ENCODE results near the gene INSR.

The INSR gene

DNA sequence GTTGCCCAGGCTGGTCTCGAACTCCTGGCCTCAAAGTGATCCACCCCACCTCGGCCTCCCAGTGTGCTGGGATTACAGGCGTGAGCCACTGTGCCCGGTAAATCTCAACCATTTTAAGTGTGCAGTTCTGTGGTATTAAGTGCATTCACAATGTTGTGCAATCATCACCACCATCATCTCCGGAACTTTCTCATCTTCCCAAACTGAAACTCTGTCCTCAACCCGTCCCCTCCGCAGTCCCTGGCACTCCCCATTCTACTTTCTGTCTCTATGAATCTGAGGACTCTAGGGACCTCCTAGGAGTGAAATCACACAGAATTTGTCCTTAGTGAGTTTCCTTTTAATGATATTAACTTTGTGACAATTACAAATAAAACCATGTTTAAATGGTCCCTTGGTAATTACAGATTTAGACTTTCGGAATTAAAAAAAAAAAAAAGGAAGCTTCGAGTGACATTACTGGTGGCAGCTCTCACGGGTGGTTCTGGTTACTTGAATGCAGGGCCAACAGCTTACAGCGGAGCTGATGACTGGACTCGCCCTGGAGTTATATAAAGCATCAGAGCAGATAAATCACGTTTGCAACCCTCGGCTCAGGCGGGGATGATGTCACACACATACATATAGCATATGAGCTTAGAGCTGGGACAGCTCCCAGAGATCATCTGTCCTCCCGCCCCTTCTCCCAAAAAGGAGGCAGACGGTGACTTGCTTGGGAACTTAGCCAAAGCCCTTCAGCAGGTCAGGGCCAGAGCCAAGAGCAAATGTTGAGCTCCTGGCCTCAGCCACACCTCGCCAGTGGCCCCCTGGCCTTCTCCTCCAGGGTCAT lies 134.9 kb downstream of the INSR start:
- Histone ChIP-seq H3K36me3 (ENCODE audit: control insufficient read depth in 1 of 2, insufficient read depth in 2 of 2, low read length in 2 of 2) (peaks cover 7% of the 10 kb centered on the region in 2 experiments), H3K27ac (ENCODE audit: low read depth, low read length) (no peak overlapping the region), H2AK5ac (ENCODE audit: low read length) (no peak overlapping the region), H3K4me2 (ENCODE audit: low read length) (no peak overlapping the region), H3K9me3 (ENCODE audit: insufficient read depth, low read depth, low read length) (no peaks in the 10 kb centered on the region), H2BK120ac (ENCODE audit: insufficient read depth, low read length, poor library complexity) (no peak overlapping the region), H2AFZ (ENCODE audit: insufficient read depth, low read length, poor library complexity) (no peak overlapping the region), H3K79me2 (ENCODE audit: control insufficient read depth, insufficient read depth, low read length, poor library complexity) (no peaks in the 10 kb centered on the region), H3K18ac (ENCODE audit: low read length) (no peak overlapping the region), H3K4me1 (ENCODE audit: control insufficient read depth in 1 of 2, insufficient read depth in 2 of 2, low read length in 2 of 2) (no peaks in the 10 kb centered on the region), H4K12ac (ENCODE audit: low read depth, low read length) (no peak overlapping the region), H4K91ac (ENCODE audit: low read depth, low read length) (no peak overlapping the region), H4K8ac (ENCODE audit: low read depth, low read length) (no peak overlapping the region), H2BK5ac (ENCODE audit: low read depth, low read length, poor library complexity) (no peak overlapping the region), H3K14ac (ENCODE audit: low read length) (no peak overlapping the region), H3K27me3 (ENCODE audit: insufficient read depth, low read length) (no peaks in the 10 kb centered on the region), H2BK12ac (ENCODE audit: low read length) (no peak overlapping the region), H3K9ac (ENCODE audit: low read length) (no peak overlapping the region), H3K4ac (ENCODE audit: low read depth, low read length) (no peak overlapping the region), H3K79me1 (ENCODE audit: low read length) (no peaks in the 10 kb centered on the region), H3K4me3 (ENCODE audit: low read depth, low read length) (no peak overlapping the region), H3K23ac (ENCODE audit: low read length) (no peak overlapping the region)
- no CpG with 5 or more reads among the region's 18 CpGs for WGBS (ENCODE audit: extremely low coverage, insufficient coverage, insufficient read length)
- DNase-seq = peak; percentile 33 to 37

DNA sequence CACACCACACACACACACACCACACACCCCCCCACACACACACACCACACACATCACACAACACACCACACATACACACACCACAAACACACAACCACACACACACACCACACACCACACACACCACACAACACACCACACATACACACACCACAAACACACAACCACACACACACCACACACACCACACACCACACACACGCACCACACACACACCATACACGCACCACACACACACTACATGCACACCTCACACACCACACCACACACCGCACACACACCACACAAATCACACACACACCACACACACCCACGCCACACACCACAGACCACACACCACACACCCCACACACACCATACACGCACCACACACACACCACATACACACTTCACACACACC lies 141.2 kb downstream of the INSR start:
- Histone ChIP-seq H2BK12ac (ENCODE audit: low read length) (no peak overlapping the region), H3K9ac (ENCODE audit: low read length) (no peak overlapping the region), H3K27ac (ENCODE audit: low read depth, low read length) (no peak overlapping the region), H4K12ac (ENCODE audit: low read depth, low read length) (no peak overlapping the region), H3K9me3 (ENCODE audit: insufficient read depth, low read depth, low read length) (peaks cover 4% of the 10 kb centered on the region), H2BK5ac (ENCODE audit: low read depth, low read length, poor library complexity) (no peak overlapping the region), H3K4me3 (ENCODE audit: low read depth, low read length) (peak overlapping the region; percentile 56), H2AFZ (ENCODE audit: insufficient read depth, low read length, poor library complexity) (no peak overlapping the region), H2AK5ac (ENCODE audit: low read length) (no peak overlapping the region), H3K4ac (ENCODE audit: low read depth, low read length) (no peak overlapping the region), H2BK120ac (ENCODE audit: insufficient read depth, low read length, poor library complexity) (no peak overlapping the region), H3K79me1 (ENCODE audit: low read length) (no peaks in the 10 kb centered on the region), H4K8ac (ENCODE audit: low read depth, low read length) (no peak overlapping the region), H3K36me3 (ENCODE audit: control insufficient read depth in 1 of 2, insufficient read depth in 2 of 2, low read length in 2 of 2) (peaks cover 0 to 3% of the 10 kb centered on the region in 2 experiments), H3K18ac (ENCODE audit: low read length) (no peak overlapping the region), H3K23ac (ENCODE audit: low read length) (no peak overlapping the region), H3K4me2 (ENCODE audit: low read length) (no peak overlapping the region), H3K14ac (ENCODE audit: low read length) (no peak overlapping the region), H3K4me1 (ENCODE audit: control insufficient read depth in 1 of 2, insufficient read depth in 2 of 2, low read length in 2 of 2) (no peaks in the 10 kb centered on the region), H4K91ac (ENCODE audit: low read depth, low read length) (no peak overlapping the region), H3K79me2 (ENCODE audit: control insufficient read depth, insufficient read depth, low read length, poor library complexity) (no peaks in the 10 kb centered on the region), H3K27me3 (ENCODE audit: insufficient read depth, low read length) (no peaks in the 10 kb centered on the region)
- DNase-seq = no peak
- WGBS (ENCODE audit: extremely low coverage, insufficient coverage, insufficient read length) = 100% methylated on average over 2 of the region's 5 CpGs

DNA sequence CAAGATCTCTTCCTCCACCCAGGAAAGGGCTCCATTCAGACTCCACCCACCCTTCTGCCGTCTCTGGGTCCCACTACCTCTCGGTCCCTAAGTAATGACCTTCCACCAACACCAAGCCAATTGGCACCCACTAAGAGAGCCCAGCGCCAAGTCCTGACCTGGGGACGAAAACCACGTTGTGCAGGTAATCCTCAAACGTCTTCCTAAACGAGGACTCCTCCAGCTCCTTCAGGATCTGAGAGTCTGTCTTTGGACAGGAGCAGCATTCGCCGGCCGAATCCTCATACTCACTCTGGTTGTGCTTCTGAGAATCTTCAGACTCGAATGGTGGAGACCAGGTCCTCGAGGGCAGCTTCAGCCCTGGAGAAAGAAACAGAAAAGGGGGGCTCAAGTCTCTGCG lies 141.6 kb downstream of the INSR start:
- Histone ChIP-seq H3K27me3 (ENCODE audit: insufficient read depth, low read length) (no peaks in the 10 kb centered on the region), H3K18ac (ENCODE audit: low read length) (no peak overlapping the region), H3K9ac (ENCODE audit: low read length) (no peak overlapping the region), H2BK120ac (ENCODE audit: insufficient read depth, low read length, poor library complexity) (no peak overlapping the region), H4K12ac (ENCODE audit: low read depth, low read length) (no peak overlapping the region), H3K4me2 (ENCODE audit: low read length) (no peak overlapping the region), H3K4me3 (ENCODE audit: low read depth, low read length) (no peak overlapping the region), H3K79me2 (ENCODE audit: control insufficient read depth, insufficient read depth, low read length, poor library complexity) (no peaks in the 10 kb centered on the region), H3K23ac (ENCODE audit: low read length) (no peak overlapping the region), H2BK5ac (ENCODE audit: low read depth, low read length, poor library complexity) (no peak overlapping the region), H3K4me1 (ENCODE audit: control insufficient read depth in 1 of 2, insufficient read depth in 2 of 2, low read length in 2 of 2) (no peaks in the 10 kb centered on the region), H3K79me1 (ENCODE audit: low read length) (no peaks in the 10 kb centered on the region), H3K36me3 (ENCODE audit: control insufficient read depth in 1 of 2, insufficient read depth in 2 of 2, low read length in 2 of 2) (peaks cover 0 to 3% of the 10 kb centered on the region in 2 experiments), H4K8ac (ENCODE audit: low read depth, low read length) (no peak overlapping the region), H2BK12ac (ENCODE audit: low read length) (no peak overlapping the region), H4K91ac (ENCODE audit: low read depth, low read length) (no peak overlapping the region), H3K4ac (ENCODE audit: low read depth, low read length) (no peak overlapping the region), H2AFZ (ENCODE audit: insufficient read depth, low read length, poor library complexity) (no peak overlapping the region), H3K9me3 (ENCODE audit: insufficient read depth, low read depth, low read length) (peaks cover 4% of the 10 kb centered on the region), H3K27ac (ENCODE audit: low read depth, low read length) (no peak overlapping the region), H2AK5ac (ENCODE audit: low read length) (no peak overlapping the region), H3K14ac (ENCODE audit: low read length) (no peak overlapping the region)
- WGBS (ENCODE audit: extremely low coverage, insufficient coverage, insufficient read length) = no CpG with 5 or more reads among the region's 13 CpGs
- no peak for DNase-seq

DNA sequence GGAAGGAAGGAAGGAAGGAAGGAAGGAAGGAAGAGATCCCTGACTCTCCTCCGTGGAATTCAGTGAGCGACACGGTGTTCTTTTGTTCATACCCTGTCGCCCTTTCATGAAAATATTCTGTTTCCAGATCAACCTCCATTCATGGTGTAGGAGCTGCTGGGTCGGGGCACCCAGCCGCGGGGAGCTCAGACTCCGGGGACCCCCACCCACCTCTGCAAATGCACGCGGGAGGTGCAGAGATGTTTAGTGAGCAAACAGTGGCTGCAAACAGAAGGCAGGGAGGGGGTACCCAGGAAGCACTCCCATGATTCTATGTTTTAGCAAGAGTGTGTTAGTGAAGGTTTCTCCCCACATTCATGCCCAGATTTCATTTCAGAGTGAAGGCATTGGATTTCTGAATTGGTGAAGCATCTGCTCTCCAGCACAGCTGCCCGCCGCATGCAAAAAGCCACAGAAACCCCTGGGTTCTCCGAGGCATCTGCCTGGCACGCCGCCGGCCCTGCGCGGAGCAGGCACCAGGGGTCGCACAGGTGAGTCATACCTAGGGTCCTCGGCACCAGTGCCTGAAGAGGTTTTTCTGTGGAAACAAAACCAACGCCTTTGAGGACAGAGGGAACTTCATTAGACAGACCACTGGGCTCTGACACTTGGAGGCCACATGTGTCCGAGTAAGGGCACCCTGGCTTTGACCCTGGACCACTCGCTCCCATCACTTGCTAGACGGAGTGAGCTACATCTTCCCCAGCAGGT lies 144.1 kb downstream of the INSR start:
- H3K79me2 ChIP-seq (ENCODE audit: control insufficient read depth, insufficient read depth, low read length, poor library complexity) = no peaks in the 10 kb centered on the region
- H2AFZ ChIP-seq (ENCODE audit: insufficient read depth, low read length, poor library complexity) = no peak overlapping the region
- no peak overlapping the region for H4K8ac ChIP-seq (ENCODE audit: low read depth, low read length)
- no peak overlapping the region for H2BK5ac ChIP-seq (ENCODE audit: low read depth, low read length, poor library complexity)
- H2AK5ac ChIP-seq (ENCODE audit: low read length) = no peak overlapping the region
- no peak overlapping the region for H4K12ac ChIP-seq (ENCODE audit: low read depth, low read length)
- peaks cover 0 to 2% of the 10 kb centered on the region in 2 experiments for H3K36me3 ChIP-seq (ENCODE audit: control insufficient read depth in 1 of 2, insufficient read depth in 2 of 2, low read length in 2 of 2)
- H3K4me3 ChIP-seq (ENCODE audit: low read depth, low read length) = no peak overlapping the region
- no CpG with 5 or more reads among the region's 24 CpGs for WGBS (ENCODE audit: extremely low coverage, insufficient coverage, insufficient read length)
- H3K27ac ChIP-seq (ENCODE audit: low read depth, low read length) = no peak overlapping the region
- H4K91ac ChIP-seq (ENCODE audit: low read depth, low read length) = no peak overlapping the region
- H3K14ac ChIP-seq (ENCODE audit: low read length) = no peak overlapping the region
- H3K27me3 ChIP-seq (ENCODE audit: insufficient read depth, low read length) = no peaks in the 10 kb centered on the region
- peak overlapping the region; percentile 53 for H3K9ac ChIP-seq (ENCODE audit: low read length)
- H2BK12ac ChIP-seq (ENCODE audit: low read length) = no peak overlapping the region
- H3K4me2 ChIP-seq (ENCODE audit: low read length) = no peak overlapping the region
- no peak overlapping the region for H3K18ac ChIP-seq (ENCODE audit: low read length)
- H3K4ac ChIP-seq (ENCODE audit: low read depth, low read length) = no peak overlapping the region
- H3K9me3 ChIP-seq (ENCODE audit: insufficient read depth, low read depth, low read length) = peaks cover 4% of the 10 kb centered on the region
- no peaks in the 10 kb centered on the region for H3K79me1 ChIP-seq (ENCODE audit: low read length)
- no peak overlapping the region for H3K23ac ChIP-seq (ENCODE audit: low read length)
- no peak for DNase-seq
- no peaks in the 10 kb centered on the region for H3K4me1 ChIP-seq (ENCODE audit: control insufficient read depth in 1 of 2, insufficient read depth in 2 of 2, low read length in 2 of 2)
- H2BK120ac ChIP-seq (ENCODE audit: insufficient read depth, low read length, poor library complexity) = no peak overlapping the region

Data from trophoblast cell (in vitro differentiated cells and primary cell).